ENCODE results near the gene MYO3B.

- no peak for TF ChIP-seq TEAD4 (CRISPR knock-in tag; IDR thresholded peaks at IDR 0.05)
- no peak for TF ChIP-seq CTCF (IDR thresholded peaks at IDR 0.05)
- no peak for TF ChIP-seq HMGA2 (CRISPR knock-in tag; IDR thresholded peaks at IDR 0.05)
- no peak for TF ChIP-seq ZNF416 (CRISPR knock-in tag; IDR thresholded peaks at IDR 0.05)
- no peak for TF ChIP-seq ATF2 (CRISPR knock-in tag; IDR thresholded peaks at IDR 0.05; ENCODE audit: borderline replicate concordance, low read depth)
- no peak for TF ChIP-seq JUN (CRISPR knock-in tag; IDR thresholded peaks at IDR 0.05)
- no peak for TF ChIP-seq CREM (CRISPR knock-in tag; IDR thresholded peaks at IDR 0.05)
- TF ChIP-seq ZNF263 (CRISPR knock-in tag; IDR thresholded peaks at IDR 0.05; ENCODE audit: low read depth), result no peak
- TF ChIP-seq JAZF1 (CRISPR knock-in tag; IDR thresholded peaks at IDR 0.05), result no peak
- no peak for TF ChIP-seq PREB (CRISPR knock-in tag; IDR thresholded peaks at IDR 0.05; ENCODE audit: borderline replicate concordance)
- no peak for TF ChIP-seq ZNF138 (CRISPR knock-in tag; conservative IDR thresholded peaks at IDR 0.05)
Measured at GRCh38 chr2:170228429-170228828, 50.5 kb downstream of the MYO3B start.

All from WTC11 (cell line).